ENCODE results near the gene FAM167B.

DNA sequence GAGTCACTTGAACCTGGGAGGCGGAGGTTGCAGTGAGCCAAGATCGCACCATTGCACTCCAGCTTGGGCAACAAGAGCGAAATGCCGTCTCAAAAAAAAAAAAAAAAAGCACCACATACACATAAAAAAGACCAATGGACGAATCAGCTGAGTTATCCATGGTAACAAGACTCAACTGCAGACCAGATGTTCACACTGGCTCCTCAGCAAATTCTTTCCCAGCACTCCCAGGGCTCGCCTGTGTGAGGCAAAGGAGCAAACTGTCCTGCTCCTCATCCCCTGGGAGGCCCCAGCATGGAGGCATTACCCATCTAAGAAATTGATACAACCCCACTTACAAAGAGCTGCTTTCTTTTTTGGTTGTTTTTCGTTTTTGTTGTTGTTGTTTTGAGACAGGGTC, 28.0 kb upstream of the FAM167B start:
- TF ChIP-seq CEBPB (IDR thresholded peaks at IDR 0.05; ENCODE audit: low read depth, low read length) (no peak), RFX5 (IDR thresholded peaks at IDR 0.05; ENCODE audit: low read depth, low read length) (no peak), POLR2A (IDR thresholded peaks at IDR 0.05; ENCODE audit: low read depth, low read length) (no peak), CHD1 (IDR thresholded peaks at IDR 0.05; ENCODE audit: low read depth, low read length) (no peak), MAFK (IDR thresholded peaks at IDR 0.05; ENCODE audit: low read depth, low read length) (no peak), MXI1 (IDR thresholded peaks at IDR 0.05; ENCODE audit: borderline replicate concordance, low read depth, low read length) (no peak), MAZ (IDR thresholded peaks at IDR 0.05; ENCODE audit: borderline replicate concordance, low read depth, low read length) (no peak), FOS (IDR thresholded peaks at IDR 0.05; ENCODE audit: low read depth, low read length) (no peak), RCOR1 (IDR thresholded peaks at IDR 0.05; ENCODE audit: insufficient replicate concordance, low read length) (no peak), SMC3 (IDR thresholded peaks at IDR 0.05; ENCODE audit: low read depth, low read length) (no peak), RAD21 (IDR thresholded peaks at IDR 0.05; ENCODE audit: low read length) (no peak)
- TF ChIP-seq, protein P1, sequence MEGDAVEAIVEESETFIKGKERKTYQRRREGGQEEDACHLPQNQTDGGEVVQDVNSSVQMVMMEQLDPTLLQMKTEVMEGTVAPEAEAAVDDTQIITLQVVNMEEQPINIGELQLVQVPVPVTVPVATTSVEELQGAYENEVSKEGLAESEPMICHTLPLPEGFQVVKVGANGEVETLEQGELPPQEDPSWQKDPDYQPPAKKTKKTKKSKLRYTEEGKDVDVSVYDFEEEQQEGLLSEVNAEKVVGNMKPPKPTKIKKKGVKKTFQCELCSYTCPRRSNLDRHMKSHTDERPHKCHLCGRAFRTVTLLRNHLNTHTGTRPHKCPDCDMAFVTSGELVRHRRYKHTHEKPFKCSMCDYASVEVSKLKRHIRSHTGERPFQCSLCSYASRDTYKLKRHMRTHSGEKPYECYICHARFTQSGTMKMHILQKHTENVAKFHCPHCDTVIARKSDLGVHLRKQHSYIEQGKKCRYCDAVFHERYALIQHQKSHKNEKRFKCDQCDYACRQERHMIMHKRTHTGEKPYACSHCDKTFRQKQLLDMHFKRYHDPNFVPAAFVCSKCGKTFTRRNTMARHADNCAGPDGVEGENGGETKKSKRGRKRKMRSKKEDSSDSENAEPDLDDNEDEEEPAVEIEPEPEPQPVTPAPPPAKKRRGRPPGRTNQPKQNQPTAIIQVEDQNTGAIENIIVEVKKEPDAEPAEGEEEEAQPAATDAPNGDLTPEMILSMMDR (conservative IDR thresholded peaks at IDR 0.05; ENCODE audit: low read depth, low read length): no peak

Measured in IMR-90 (cell line).